RWPE2 (cell line): Measurements from ENCODE around the gene SLC39A9.
A peak's percentile ranks its signal among the peaks of the same experiment; 100 is the strongest.

Experiments
- ATAC-seq: fragments of 200-7000 bp; cut with Tn5 transposase; 3 replicates; pipeline ENCODE4 v1.9.1; 2021; ENCODE audit warnings: low read depth
- DNase-seq: peaks from one replicate; pipeline ENCODE4 v3.0.0-alpha.2; 2020; ENCODE audit warnings: low spot score
- H3K27ac ChIP-seq: fragments of 450-650 bp; 2 replicates; pipeline ENCODE4 v1.5.1; 2017; ENCODE audit warnings: mild to moderate bottlenecking; ENCODE audit not compliant: poor library complexity, severe bottlenecking
- H3K27me3 ChIP-seq: fragments of 250-450 bp; sonication (Bioruptor Pico); 2 replicates; pipeline ENCODE4 v1.5.1; 2021; ENCODE audit warnings: mild to moderate bottlenecking, moderate library complexity; ENCODE audit not compliant: insufficient read depth, poor library complexity, severe bottlenecking
- H3K36me3 ChIP-seq: fragments of 250-450 bp; sonication (Bioruptor Pico); 2 replicates; pipeline ENCODE4 v1.5.1; 2020; ENCODE audit warnings: low read depth, mild to moderate bottlenecking, moderate library complexity
- H3K4me1 ChIP-seq: fragments of 250-450 bp; sonication (Bioruptor Pico); 2 replicates; pipeline ENCODE4 v1.5.1; 2021; ENCODE audit warnings: mild to moderate bottlenecking, moderate library complexity; ENCODE audit not compliant: insufficient read depth, poor library complexity, severe bottlenecking
- H3K4me3 ChIP-seq: fragments of 250-450 bp; sonication (Bioruptor Pico); 2 replicates; pipeline ENCODE4 v1.5.1; 2021; ENCODE audit warnings: mild to moderate bottlenecking, moderate library complexity; ENCODE audit not compliant: severe bottlenecking
- H3K9me3 ChIP-seq: fragments of 250-450 bp; sonication (Bioruptor Pico); 2 replicates; pipeline ENCODE4 v1.5.1; 2021; ENCODE audit warnings: mild to moderate bottlenecking, moderate library complexity; ENCODE audit not compliant: severe bottlenecking
- TF ChIP-seq, protein P1 (sequence below): fragments of 450-650 bp; IDR thresholded peaks from one replicate; pipeline ENCODE4 v1.5.1; 2017; ENCODE audit warnings: mild to moderate bottlenecking, moderate library complexity; ENCODE audit not compliant: poor library complexity, severe bottlenecking

SLC39A9 gene

GRCh38 chr14:69484444-69485314 is 86.2 kb downstream of the SLC39A9 start, which contains the start of gene PLEKHD1:
Gene PLEKHD1, plus strand, starts transcription at chr14:69484728. Its CDS starts 238 bp downstream, at chr14:69484966.
- Histone ChIP-seq H3K4me1 (no peaks in the 10 kb centered on the region), H3K4me3 (peak within 1 kb of the TSS; percentile 21), H3K36me3 (no peaks in the 10 kb centered on the region), H3K9me3 (no peaks in the 10 kb centered on the region), H3K27ac (no peak within 1 kb of the TSS), H3K27me3 (peaks cover 47% of the 10 kb centered on the region)
- ATAC-seq (peak; percentile 28), DNase-seq (no peak)
- TF ChIP-seq, protein P1, sequence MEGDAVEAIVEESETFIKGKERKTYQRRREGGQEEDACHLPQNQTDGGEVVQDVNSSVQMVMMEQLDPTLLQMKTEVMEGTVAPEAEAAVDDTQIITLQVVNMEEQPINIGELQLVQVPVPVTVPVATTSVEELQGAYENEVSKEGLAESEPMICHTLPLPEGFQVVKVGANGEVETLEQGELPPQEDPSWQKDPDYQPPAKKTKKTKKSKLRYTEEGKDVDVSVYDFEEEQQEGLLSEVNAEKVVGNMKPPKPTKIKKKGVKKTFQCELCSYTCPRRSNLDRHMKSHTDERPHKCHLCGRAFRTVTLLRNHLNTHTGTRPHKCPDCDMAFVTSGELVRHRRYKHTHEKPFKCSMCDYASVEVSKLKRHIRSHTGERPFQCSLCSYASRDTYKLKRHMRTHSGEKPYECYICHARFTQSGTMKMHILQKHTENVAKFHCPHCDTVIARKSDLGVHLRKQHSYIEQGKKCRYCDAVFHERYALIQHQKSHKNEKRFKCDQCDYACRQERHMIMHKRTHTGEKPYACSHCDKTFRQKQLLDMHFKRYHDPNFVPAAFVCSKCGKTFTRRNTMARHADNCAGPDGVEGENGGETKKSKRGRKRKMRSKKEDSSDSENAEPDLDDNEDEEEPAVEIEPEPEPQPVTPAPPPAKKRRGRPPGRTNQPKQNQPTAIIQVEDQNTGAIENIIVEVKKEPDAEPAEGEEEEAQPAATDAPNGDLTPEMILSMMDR, result no peak

DNA sequence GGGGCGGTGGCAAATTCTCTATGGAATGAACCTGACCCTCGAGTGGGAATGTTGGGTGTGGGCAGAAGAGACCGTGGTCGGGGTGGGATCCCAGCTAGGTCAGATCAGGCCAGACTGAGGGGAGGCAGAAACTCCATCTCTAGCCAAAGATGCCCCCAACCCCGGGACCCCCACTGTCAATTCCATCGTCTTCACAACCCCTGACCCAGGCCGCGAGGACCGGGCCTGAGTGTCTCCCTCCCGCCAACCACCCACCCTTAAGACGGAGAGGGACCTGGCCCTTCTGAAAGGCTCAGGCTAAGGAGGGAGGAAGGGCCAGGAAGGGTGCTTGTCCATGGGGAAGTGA is 86.8 kb downstream of the SLC39A9 start:
- no peaks in the 10 kb centered on the region for H3K9me3 ChIP-seq
- DNase-seq (no peak), ATAC-seq (no peak)
- H3K4me3 ChIP-seq, result no peak overlapping the region
- no peaks in the 10 kb centered on the region for H3K36me3 ChIP-seq
- H3K4me1 ChIP-seq, result no peaks in the 10 kb centered on the region
- H3K27me3 ChIP-seq, result peaks cover 47% of the 10 kb centered on the region
- TF ChIP-seq, protein P1, result no peak
- no peak overlapping the region for H3K27ac ChIP-seq

- no peaks in the 10 kb centered on the region for H3K36me3 ChIP-seq
- ATAC-seq (no peak), DNase-seq (no peak)
- TF ChIP-seq, protein P1, result no peak
- no peaks in the 10 kb centered on the region for H3K4me1 ChIP-seq
- H3K27ac ChIP-seq, result no peak overlapping the region
- H3K27me3 ChIP-seq, result peaks cover 47% of the 10 kb centered on the region
- H3K4me3 ChIP-seq, result no peak overlapping the region
- no peaks in the 10 kb centered on the region for H3K9me3 ChIP-seq
Measured at GRCh38 chr14:69485701-69486100, 87.2 kb downstream of the SLC39A9 start.

DNA sequence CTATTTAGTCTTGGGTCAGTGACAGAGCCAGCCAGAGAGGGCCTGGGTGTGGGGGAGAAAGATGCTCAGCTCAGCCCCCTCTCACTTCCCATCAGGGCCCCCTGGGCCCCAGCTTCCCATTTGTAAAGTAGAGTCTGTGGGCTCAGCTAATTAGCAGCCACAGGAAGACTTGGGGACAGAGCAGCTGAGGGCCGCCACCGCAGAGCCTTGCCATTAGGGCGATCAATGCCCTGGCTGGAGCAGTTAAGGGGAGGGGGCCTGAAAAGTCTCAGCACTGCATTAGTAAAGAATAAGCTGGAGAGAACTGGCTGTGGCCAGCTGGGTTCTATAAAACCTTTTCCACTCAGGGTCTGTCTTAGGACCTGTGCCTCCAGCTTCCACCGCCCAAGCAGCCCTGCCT is 88.7 kb downstream of the SLC39A9 start:
- H3K4me3 ChIP-seq, result no peak overlapping the region
- no peaks in the 10 kb centered on the region for H3K36me3 ChIP-seq
- H3K27ac ChIP-seq, result no peak overlapping the region
- DNase-seq, result no peak
- no peak for ATAC-seq
- TF ChIP-seq, protein P1, result no peak
- H3K4me1 ChIP-seq, result no peaks in the 10 kb centered on the region
- no peaks in the 10 kb centered on the region for H3K9me3 ChIP-seq
- peaks cover 45% of the 10 kb centered on the region for H3K27me3 ChIP-seq

GRCh38 chr14:69487771-69488170 is 89.3 kb downstream of the SLC39A9 start:
- no peaks in the 10 kb centered on the region for H3K9me3 ChIP-seq
- H3K4me3 ChIP-seq, result no peak overlapping the region
- H3K4me1 ChIP-seq, result no peaks in the 10 kb centered on the region
- ATAC-seq, result no peak
- no peak for DNase-seq
- H3K27me3 ChIP-seq, result peaks cover 39% of the 10 kb centered on the region
- H3K27ac ChIP-seq, result no peak overlapping the region
- TF ChIP-seq, protein P1, result no peak
- no peaks in the 10 kb centered on the region for H3K36me3 ChIP-seq
